Esophagus squamous epithelium (tissue), 4 donors: ENCODE data around the gene OXCT2.

Source experiments
- POLR2A ChIP-seq, 4 donors: fragments of 450-650 bp; IDR thresholded peaks; one replicate each; pipeline ENCODE4 v1.6.1; 2017; ENCODE audit warnings: antibody characterized with exemption in 4 of 4, mild to moderate bottlenecking in 4 of 4, moderate library complexity in 3 of 4
- TF ChIP-seq, protein P1 (sequence below), 6 experiments: fragments of 450-650 bp in 4 of 6; fragments of 200-600 bp in 2 of 6; sonication (generic) in 2 of 6; IDR thresholded peaks; one replicate each; pipeline ENCODE4 v1.5.1; 2016 to 2019; ENCODE audit warnings: antibody characterized with exemption in 6 of 6, mild to moderate bottlenecking in 4 of 6, moderate library complexity in 4 of 6

DNA sequence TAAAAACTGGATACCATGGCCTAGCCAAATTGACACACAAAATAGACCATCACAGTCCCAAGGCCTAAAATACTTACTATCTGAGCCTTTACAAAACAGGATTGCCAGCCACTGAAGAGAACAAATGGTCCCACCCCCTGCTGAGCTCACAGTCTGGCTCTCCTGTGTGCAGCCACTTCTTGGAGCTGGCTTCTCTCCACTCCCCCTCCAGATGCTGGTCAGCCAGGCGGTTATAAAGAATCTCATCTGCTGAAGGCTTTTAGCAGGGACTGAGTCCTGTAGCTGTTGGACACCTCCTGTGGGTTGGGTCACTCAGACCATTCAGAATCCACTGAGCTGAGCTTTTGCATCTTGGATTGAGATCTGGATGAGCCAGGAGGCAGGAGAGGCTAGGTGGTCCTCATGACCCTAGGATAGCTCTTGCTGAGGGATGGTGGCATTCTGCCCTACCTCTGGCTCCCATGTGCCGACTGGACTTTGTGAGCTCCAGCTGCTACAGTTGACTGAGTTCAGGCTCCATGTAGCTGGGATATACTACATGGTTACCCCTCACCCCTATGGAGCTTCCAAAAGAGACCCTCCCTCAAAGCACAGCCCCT, 16.1 kb downstream of the OXCT2 start:
- TF ChIP-seq, protein P1, sequence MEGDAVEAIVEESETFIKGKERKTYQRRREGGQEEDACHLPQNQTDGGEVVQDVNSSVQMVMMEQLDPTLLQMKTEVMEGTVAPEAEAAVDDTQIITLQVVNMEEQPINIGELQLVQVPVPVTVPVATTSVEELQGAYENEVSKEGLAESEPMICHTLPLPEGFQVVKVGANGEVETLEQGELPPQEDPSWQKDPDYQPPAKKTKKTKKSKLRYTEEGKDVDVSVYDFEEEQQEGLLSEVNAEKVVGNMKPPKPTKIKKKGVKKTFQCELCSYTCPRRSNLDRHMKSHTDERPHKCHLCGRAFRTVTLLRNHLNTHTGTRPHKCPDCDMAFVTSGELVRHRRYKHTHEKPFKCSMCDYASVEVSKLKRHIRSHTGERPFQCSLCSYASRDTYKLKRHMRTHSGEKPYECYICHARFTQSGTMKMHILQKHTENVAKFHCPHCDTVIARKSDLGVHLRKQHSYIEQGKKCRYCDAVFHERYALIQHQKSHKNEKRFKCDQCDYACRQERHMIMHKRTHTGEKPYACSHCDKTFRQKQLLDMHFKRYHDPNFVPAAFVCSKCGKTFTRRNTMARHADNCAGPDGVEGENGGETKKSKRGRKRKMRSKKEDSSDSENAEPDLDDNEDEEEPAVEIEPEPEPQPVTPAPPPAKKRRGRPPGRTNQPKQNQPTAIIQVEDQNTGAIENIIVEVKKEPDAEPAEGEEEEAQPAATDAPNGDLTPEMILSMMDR (IDR thresholded peaks at IDR 0.05) = no peak
- no peak for TF ChIP-seq POLR2A (IDR thresholded peaks at IDR 0.05)
